Gastrocnemius medialis (tissue), 4 donors: ENCODE results near the gene COL5A2. TPM values are rescaled to one million over a fixed set of nuclear protein-coding genes. Genes with fewer than 3 reads are reported as not detected.

Experiments used
- ATAC-seq, 2 donors: fragments of 150-250 bp; one replicate each; pipeline ENCODE4 v1.9.1; 2016
- DNase-seq, 2 donors: peaks; one replicate each; pipeline ENCODE4 v3.0.0-alpha.2; 2019
- H3K27ac ChIP-seq, 4 donors: fragments of 200-600 bp; sonication (generic); 1 replicate in 1 of 4; 2 replicates in 3 of 4; pipeline ENCODE4 v1.5.1; 2016 to 2018; ENCODE audit warnings: mild to moderate bottlenecking in 2 of 4, moderate library complexity in 1 of 4
- H3K27me3 ChIP-seq, 3 donors: fragments of 200-600 bp; sonication (generic) in 2 of 3; 1 replicate in 1 of 3; 2 replicates in 2 of 3; pipeline versions ENCODE4 v1.5.1 to v1.6.0; 2016 to 2019; ENCODE audit warnings: mild to moderate bottlenecking in 1 of 3, moderate library complexity in 1 of 3
- H3K36me3 ChIP-seq, 2 donors: fragments of 200-600 bp; sonication (generic) in 1 of 2; one replicate each; pipeline ENCODE4 v1.5.1; 2017 to 2018
- H3K4me1 ChIP-seq, 2 donors: fragments of 200-600 bp; sonication (generic) in 1 of 2; one replicate each; pipeline ENCODE4 v1.5.1; 2016 to 2017; ENCODE audit warnings: mild to moderate bottlenecking in 2 of 2
- H3K4me3 ChIP-seq, 4 donors: fragments of 200-600 bp; sonication (generic) in 3 of 4; 1 replicate in 1 of 4; 2 replicates in 3 of 4; pipeline ENCODE4 v1.5.1; 2016 to 2019; ENCODE audit warnings: mild to moderate bottlenecking in 2 of 4
- H3K9me3 ChIP-seq, 3 donors: fragments of 200-600 bp; sonication (generic) in 2 of 3; 1 replicate in 1 of 3; 2 replicates in 2 of 3; pipeline ENCODE4 v1.5.1; 2016 to 2019
- POLR2A ChIP-seq, 2 donors: fragments of 450-650 bp; IDR thresholded peaks; one replicate each; pipeline ENCODE4 v1.6.1; 2017; ENCODE audit warnings: antibody characterized with exemption in 2 of 2, mild to moderate bottlenecking in 2 of 2, moderate library complexity in 2 of 2
- in situ Hi-C, 4 donors: fragments of 200-750 bp; cut with MboI; loops; one replicate each; pipeline versions ENCODE4 v1.15.0 to v1.8.0; 2017; ENCODE audit warnings: low sequenced_read_pairs in 4 of 4
- intact Hi-C: fragments of 100-400 bp; cut with DNase I; formaldehyde crosslinking; loops from one replicate; pipeline ENCODE4 v1.15.1; 2023; ENCODE audit warnings: low total_unique reads
- total RNA-seq, 4 donors: library from RNA; depleted of rRNA; stranded (reverse); fragments of >200 nt; gene quantifications; one replicate each; pipeline versions ENCODE4 v1.1.0 to v1.2.3, GENCODE V29; 2016
- TF ChIP-seq, protein P1 (sequence below), 5 experiments: fragments of 450-650 bp in 3 of 5; fragments of 200-600 bp in 2 of 5; sonication (generic) in 2 of 5; IDR thresholded peaks in 4 of 5; conservative IDR thresholded peaks in 1 of 5; 1 replicate in 4 of 5; 2 replicates in 1 of 5; pipeline ENCODE4 v1.5.1; 2016 to 2019; ENCODE audit warnings: antibody characterized with exemption in 5 of 5, mild to moderate bottlenecking in 3 of 5, moderate library complexity in 3 of 5

Gene COL5A2
- total RNA-seq, 4 donors from 2014 or later = 4.4 to 9.8 (median 6.2) TPM

DNA sequence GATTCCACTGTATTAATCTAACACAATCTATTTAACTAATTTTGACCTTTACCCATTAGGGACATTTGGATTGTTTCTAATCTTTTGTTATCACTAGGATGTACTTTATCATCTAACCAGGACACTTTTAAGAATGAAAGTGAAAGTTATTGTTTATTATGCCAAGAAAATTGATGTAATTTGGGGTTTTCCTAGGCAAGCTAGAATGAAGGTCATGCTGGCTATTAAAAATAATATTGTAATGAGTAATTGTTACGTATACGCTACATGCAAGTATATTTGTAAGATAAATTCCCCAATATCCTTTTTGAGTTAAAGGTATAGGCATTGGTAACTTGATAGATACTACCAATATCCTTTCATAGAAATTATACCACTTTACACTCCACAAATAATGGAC is 74.6 kb downstream of the COL5A2 start:
- ATAC-seq (no peak), DNase-seq (no peak)
- no peak overlapping the region for H3K4me3 ChIP-seq
- TF ChIP-seq, protein P1, sequence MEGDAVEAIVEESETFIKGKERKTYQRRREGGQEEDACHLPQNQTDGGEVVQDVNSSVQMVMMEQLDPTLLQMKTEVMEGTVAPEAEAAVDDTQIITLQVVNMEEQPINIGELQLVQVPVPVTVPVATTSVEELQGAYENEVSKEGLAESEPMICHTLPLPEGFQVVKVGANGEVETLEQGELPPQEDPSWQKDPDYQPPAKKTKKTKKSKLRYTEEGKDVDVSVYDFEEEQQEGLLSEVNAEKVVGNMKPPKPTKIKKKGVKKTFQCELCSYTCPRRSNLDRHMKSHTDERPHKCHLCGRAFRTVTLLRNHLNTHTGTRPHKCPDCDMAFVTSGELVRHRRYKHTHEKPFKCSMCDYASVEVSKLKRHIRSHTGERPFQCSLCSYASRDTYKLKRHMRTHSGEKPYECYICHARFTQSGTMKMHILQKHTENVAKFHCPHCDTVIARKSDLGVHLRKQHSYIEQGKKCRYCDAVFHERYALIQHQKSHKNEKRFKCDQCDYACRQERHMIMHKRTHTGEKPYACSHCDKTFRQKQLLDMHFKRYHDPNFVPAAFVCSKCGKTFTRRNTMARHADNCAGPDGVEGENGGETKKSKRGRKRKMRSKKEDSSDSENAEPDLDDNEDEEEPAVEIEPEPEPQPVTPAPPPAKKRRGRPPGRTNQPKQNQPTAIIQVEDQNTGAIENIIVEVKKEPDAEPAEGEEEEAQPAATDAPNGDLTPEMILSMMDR (IDR thresholded peaks at IDR 0.05 in 4 of 5, conservative IDR thresholded peaks at IDR 0.05 in 1 of 5) = no peak
- no peak for TF ChIP-seq POLR2A (IDR thresholded peaks at IDR 0.05)
- in situ Hi-C loops (loop anchor here in 1 of 4 donors (25.0 kb wide), 1 partner anchor 182 kb away; no protein-coding TSS in a partner anchor), intact Hi-C loops (no loop called here)
- H3K27me3 ChIP-seq = no peaks in the 10 kb centered on the region
- no peak overlapping the region for H3K27ac ChIP-seq
- no peaks in the 10 kb centered on the region for H3K4me1 ChIP-seq
- no peaks in the 10 kb centered on the region for H3K9me3 ChIP-seq
- no peaks in the 10 kb centered on the region for H3K36me3 ChIP-seq

DNA sequence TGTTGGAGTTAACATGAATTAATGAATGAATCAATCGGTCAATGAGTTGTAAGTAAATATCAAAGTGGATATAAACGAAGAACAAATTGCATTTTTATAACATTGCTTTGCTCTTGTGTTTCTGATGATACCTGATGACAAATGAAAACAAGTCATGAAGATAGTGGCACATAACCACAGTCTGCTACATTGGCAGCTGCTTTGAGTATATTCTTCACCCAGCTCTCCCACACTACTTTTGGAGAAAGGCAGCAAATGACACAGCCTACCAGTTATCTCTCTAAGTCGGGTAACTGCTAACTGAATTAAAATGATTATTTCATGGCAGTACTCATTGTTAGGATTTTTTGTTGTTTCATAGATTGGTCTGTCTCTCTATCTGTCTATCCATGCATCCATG is 76.8 kb downstream of the COL5A2 start:
- ATAC-seq = no peak
- Histone ChIP-seq H3K4me1 (no peaks in the 10 kb centered on the region), H3K27ac (no peak overlapping the region), H3K4me3 (no peak overlapping the region), H3K36me3 (no peaks in the 10 kb centered on the region), H3K9me3 (no peaks in the 10 kb centered on the region), H3K27me3 (no peaks in the 10 kb centered on the region)
- TF ChIP-seq, protein P1 (IDR thresholded peaks at IDR 0.05 in 4 of 5, conservative IDR thresholded peaks at IDR 0.05 in 1 of 5) = no peak
- intact Hi-C loops = no loop called here
- DNase-seq = no peak
- in situ Hi-C loops = loop anchor here in 1 of 4 donors (25.0 kb wide), 1 partner anchor 185 kb away; no protein-coding TSS in a partner anchor

DNA sequence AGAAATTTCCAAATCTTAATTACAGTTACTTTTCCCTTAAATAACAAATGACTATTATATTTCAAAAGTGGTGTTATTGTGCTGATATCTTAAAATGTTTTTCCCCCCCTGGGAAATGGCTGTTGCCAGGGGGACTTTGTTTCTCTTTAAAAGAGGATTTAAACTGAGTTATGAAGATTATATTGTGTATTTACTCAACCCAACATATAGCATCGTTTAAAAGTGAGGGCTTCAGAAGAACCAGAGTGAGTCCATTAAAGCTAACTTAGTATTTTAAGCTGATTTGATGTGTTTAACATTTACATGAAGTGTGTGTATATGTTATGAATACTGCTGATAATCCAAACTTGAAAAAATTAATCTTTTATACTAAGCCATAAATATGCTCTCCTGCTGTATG is 81.6 kb downstream of the COL5A2 start:
- no peaks in the 10 kb centered on the region for H3K36me3 ChIP-seq
- ATAC-seq (no peak), DNase-seq (no peak)
- intact Hi-C loops (loop anchor here (10.0 kb wide), 1 partner anchor 573 kb away; no protein-coding TSS in a partner anchor), in situ Hi-C loops (loop anchor here (5.0 to 10.0 kb wide), 4 partner anchors 187 to 317 kb away; no protein-coding TSS in a partner anchor)
- peaks cover 0 to 4% of the 10 kb centered on the region in 2 donors for H3K4me1 ChIP-seq
- no peaks in the 10 kb centered on the region for H3K9me3 ChIP-seq
- no peak for TF ChIP-seq POLR2A (IDR thresholded peaks at IDR 0.05)
- TF ChIP-seq, protein P1 (IDR thresholded peaks at IDR 0.05 in 4 of 5, conservative IDR thresholded peaks at IDR 0.05 in 1 of 5) = no peak
- H3K27ac ChIP-seq = no peak overlapping the region
- no peak overlapping the region for H3K4me3 ChIP-seq
- no peaks in the 10 kb centered on the region for H3K27me3 ChIP-seq

DNA sequence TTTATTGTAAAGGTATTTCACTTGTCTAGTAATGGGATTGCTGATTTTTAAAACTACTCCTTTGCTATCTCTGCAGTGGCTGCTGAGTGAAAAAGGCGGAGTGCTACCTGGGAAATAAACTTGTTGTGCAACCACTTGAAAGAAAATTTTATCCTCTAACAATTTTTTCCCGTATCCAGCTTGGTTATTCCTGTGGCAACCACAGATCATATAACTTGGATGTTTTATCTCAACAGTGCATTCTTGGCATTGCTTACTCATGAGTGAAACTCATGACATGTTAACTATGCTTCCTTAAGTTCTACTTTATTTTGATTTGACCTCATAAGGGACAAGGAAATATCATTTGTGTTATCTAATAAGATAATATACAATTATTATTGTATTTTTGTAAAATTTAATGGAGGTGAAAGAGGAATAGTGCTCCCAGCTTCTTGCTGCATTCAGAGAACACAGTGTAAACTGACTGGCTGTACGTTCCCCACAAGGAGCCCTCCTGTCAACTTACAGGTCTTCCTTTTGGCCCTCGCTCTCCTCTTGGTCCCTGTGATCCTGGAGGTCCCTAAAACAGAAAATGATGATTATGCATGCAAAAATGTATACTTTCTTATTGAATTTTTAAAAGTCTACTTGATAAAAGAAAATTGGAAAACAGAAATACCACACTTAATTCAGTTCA is 82.7 kb downstream of the COL5A2 start:
- intact Hi-C loops (loop anchor here (10.0 kb wide), 1 partner anchor 572 kb away; no protein-coding TSS in a partner anchor), in situ Hi-C loops (loop anchor here (5.0 to 10.0 kb wide), 4 partner anchors 188 to 318 kb away; no protein-coding TSS in a partner anchor)
- ATAC-seq = no peak
- no peak overlapping the region for H3K27ac ChIP-seq
- H3K27me3 ChIP-seq = no peaks in the 10 kb centered on the region
- TF ChIP-seq, protein P1 (IDR thresholded peaks at IDR 0.05 in 4 of 5, conservative IDR thresholded peaks at IDR 0.05 in 1 of 5) = no peak
- no peak for TF ChIP-seq POLR2A (IDR thresholded peaks at IDR 0.05)
- no peak overlapping the region for H3K4me3 ChIP-seq
- no peak for DNase-seq
- H3K36me3 ChIP-seq = no peaks in the 10 kb centered on the region
- H3K4me1 ChIP-seq = peaks cover 0 to 8% of the 10 kb centered on the region in 2 donors
- H3K9me3 ChIP-seq = no peaks in the 10 kb centered on the region
